ENCODE results near the gene SERTM1. TPM values are rescaled to one million over a fixed set of nuclear protein-coding genes. Genes with fewer than 3 reads are reported as not detected.

Gene SERTM1
- total RNA-seq, 1 experiment from 2014 or later = 1.3 TPM

DNA sequence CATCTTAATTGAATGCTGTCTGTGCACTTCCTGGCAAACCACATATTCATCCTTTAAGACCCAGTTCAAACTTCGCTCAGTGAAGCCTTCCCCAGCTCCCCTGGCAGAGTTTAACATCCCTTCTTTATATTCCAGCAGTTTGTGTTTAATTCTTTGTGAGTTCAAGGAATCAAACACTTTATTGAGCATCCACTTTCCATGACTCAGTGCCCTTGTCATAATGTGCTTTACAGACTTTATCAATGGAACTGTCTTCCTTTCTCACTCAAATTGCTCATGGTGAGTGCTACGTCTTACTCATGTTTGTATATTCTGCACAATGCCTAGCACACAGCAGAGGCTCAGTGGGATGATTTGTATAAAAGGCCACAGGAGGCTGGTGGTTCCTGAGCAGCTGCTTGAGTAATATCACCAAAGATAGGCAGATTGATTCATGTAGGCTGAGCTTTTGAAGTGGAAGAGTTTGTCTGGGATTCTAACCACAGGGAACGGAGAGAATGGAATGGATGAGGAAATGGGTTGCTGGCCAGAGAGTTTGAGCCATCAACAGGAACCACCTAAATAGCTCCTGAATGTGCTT, 44.2 kb downstream of the SERTM1 start:
- ATAC-seq (no peak), DNase-seq (ENCODE audit: low spot score) (no peak)
- TF ChIP-seq OVOL2 (CRISPR knock-in tag; IDR thresholded peaks at IDR 0.05; ENCODE audit: borderline replicate concordance) = no peak
- no peak for TF ChIP-seq JUN (CRISPR knock-in tag; IDR thresholded peaks at IDR 0.05)
- TF ChIP-seq, protein P1, sequence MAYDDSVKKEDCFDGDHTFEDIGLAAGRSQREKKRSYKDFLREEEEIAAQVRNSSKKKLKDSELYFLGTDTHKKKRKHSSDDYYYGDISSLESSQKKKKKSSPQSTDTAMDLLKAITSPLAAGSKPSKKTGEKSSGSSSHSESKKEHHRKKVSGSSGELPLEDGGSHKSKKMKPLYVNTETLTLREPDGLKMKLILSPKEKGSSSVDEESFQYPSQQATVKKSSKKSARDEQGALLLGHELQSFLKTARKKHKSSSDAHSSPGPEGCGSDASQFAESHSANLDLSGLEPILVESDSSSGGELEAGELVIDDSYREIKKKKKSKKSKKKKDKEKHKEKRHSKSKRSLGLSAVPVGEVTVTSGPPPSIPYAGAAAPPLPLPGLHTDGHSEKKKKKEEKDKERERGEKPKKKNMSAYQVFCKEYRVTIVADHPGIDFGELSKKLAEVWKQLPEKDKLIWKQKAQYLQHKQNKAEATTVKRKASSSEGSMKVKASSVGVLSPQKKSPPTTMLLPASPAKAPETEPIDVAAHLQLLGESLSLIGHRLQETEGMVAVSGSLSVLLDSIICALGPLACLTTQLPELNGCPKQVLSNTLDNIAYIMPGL (CRISPR knock-in tag; IDR thresholded peaks at IDR 0.05) = no peak
- TF ChIP-seq, protein P2, sequence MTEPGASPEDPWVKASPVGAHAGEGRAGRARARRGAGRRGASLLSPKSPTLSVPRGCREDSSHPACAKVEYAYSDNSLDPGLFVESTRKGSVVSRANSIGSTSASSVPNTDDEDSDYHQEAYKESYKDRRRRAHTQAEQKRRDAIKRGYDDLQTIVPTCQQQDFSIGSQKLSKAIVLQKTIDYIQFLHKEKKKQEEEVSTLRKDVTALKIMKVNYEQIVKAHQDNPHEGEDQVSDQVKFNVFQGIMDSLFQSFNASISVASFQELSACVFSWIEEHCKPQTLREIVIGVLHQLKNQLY (CRISPR knock-in tag; IDR thresholded peaks at IDR 0.05) = no peak
- no peak for TF ChIP-seq GRHL2 (CRISPR knock-in tag; IDR thresholded peaks at IDR 0.05; ENCODE audit: insufficient replicate concordance, severe bottlenecking)
- TF ChIP-seq, protein P3, sequence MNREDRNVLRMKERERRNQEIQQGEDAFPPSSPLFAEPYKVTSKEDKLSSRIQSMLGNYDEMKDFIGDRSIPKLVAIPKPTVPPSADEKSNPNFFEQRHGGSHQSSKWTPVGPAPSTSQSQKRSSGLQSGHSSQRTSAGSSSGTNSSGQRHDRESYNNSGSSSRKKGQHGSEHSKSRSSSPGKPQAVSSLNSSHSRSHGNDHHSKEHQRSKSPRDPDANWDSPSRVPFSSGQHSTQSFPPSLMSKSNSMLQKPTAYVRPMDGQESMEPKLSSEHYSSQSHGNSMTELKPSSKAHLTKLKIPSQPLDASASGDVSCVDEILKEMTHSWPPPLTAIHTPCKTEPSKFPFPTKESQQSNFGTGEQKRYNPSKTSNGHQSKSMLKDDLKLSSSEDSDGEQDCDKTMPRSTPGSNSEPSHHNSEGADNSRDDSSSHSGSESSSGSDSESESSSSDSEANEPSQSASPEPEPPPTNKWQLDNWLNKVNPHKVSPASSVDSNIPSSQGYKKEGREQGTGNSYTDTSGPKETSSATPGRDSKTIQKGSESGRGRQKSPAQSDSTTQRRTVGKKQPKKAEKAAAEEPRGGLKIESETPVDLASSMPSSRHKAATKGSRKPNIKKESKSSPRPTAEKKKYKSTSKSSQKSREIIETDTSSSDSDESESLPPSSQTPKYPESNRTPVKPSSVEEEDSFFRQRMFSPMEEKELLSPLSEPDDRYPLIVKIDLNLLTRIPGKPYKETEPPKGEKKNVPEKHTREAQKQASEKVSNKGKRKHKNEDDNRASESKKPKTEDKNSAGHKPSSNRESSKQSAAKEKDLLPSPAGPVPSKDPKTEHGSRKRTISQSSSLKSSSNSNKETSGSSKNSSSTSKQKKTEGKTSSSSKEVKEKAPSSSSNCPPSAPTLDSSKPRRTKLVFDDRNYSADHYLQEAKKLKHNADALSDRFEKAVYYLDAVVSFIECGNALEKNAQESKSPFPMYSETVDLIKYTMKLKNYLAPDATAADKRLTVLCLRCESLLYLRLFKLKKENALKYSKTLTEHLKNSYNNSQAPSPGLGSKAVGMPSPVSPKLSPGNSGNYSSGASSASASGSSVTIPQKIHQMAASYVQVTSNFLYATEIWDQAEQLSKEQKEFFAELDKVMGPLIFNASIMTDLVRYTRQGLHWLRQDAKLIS (CRISPR knock-in tag; IDR thresholded peaks at IDR 0.05; ENCODE audit: borderline replicate concordance) = no peak
- TF ChIP-seq, protein P4, sequence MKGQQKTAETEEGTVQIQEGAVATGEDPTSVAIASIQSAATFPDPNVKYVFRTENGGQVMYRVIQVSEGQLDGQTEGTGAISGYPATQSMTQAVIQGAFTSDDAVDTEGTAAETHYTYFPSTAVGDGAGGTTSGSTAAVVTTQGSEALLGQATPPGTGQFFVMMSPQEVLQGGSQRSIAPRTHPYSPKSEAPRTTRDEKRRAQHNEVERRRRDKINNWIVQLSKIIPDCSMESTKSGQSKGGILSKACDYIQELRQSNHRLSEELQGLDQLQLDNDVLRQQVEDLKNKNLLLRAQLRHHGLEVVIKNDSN (CRISPR knock-in tag; IDR thresholded peaks at IDR 0.05) = no peak
- TF ChIP-seq ZNF317 (CRISPR knock-in tag; IDR thresholded peaks at IDR 0.05; ENCODE audit: borderline replicate concordance, low read depth) = no peak
- TF ChIP-seq ZNF423 (CRISPR knock-in tag; IDR thresholded peaks at IDR 0.05) = no peak
- no peak for TF ChIP-seq ZNF232 (CRISPR knock-in tag; IDR thresholded peaks at IDR 0.05)
- TF ChIP-seq TEAD1 (CRISPR knock-in tag; IDR thresholded peaks at IDR 0.05) = no peak
- TF ChIP-seq, protein P5, sequence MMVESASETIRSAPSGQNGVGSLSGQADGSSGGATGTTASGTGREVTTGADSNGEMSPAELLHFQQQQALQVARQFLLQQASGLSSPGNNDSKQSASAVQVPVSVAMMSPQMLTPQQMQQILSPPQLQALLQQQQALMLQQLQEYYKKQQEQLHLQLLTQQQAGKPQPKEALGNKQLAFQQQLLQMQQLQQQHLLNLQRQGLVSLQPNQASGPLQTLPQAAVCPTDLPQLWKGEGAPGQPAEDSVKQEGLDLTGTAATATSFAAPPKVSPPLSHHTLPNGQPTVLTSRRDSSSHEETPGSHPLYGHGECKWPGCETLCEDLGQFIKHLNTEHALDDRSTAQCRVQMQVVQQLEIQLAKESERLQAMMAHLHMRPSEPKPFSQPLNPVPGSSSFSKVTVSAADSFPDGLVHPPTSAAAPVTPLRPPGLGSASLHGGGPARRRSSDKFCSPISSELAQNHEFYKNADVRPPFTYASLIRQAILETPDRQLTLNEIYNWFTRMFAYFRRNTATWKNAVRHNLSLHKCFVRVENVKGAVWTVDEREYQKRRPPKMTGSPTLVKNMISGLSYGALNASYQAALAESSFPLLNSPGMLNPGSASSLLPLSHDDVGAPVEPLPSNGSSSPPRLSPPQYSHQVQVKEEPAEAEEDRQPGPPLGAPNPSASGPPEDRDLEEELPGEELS (CRISPR knock-in tag; IDR thresholded peaks at IDR 0.05) = no peak
- TF ChIP-seq SP1 (CRISPR knock-in tag; conservative IDR thresholded peaks at IDR 0.05) = no peak
- no peak for TF ChIP-seq GTF2I (CRISPR knock-in tag; conservative IDR thresholded peaks at IDR 0.05)
- TF ChIP-seq ATF1 (CRISPR knock-in tag; IDR thresholded peaks at IDR 0.05) = no peak
- TF ChIP-seq MXD4 (CRISPR knock-in tag; IDR thresholded peaks at IDR 0.05; ENCODE audit: borderline replicate concordance) = no peak
- TF ChIP-seq, protein P6, sequence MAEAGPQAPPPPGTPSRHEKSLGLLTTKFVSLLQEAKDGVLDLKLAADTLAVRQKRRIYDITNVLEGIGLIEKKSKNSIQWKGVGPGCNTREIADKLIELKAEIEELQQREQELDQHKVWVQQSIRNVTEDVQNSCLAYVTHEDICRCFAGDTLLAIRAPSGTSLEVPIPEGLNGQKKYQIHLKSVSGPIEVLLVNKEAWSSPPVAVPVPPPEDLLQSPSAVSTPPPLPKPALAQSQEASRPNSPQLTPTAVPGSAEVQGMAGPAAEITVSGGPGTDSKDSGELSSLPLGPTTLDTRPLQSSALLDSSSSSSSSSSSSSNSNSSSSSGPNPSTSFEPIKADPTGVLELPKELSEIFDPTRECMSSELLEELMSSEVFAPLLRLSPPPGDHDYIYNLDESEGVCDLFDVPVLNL (CRISPR knock-in tag; IDR thresholded peaks at IDR 0.05; ENCODE audit: borderline replicate concordance, low read depth) = no peak
- TF ChIP-seq, protein P7, sequence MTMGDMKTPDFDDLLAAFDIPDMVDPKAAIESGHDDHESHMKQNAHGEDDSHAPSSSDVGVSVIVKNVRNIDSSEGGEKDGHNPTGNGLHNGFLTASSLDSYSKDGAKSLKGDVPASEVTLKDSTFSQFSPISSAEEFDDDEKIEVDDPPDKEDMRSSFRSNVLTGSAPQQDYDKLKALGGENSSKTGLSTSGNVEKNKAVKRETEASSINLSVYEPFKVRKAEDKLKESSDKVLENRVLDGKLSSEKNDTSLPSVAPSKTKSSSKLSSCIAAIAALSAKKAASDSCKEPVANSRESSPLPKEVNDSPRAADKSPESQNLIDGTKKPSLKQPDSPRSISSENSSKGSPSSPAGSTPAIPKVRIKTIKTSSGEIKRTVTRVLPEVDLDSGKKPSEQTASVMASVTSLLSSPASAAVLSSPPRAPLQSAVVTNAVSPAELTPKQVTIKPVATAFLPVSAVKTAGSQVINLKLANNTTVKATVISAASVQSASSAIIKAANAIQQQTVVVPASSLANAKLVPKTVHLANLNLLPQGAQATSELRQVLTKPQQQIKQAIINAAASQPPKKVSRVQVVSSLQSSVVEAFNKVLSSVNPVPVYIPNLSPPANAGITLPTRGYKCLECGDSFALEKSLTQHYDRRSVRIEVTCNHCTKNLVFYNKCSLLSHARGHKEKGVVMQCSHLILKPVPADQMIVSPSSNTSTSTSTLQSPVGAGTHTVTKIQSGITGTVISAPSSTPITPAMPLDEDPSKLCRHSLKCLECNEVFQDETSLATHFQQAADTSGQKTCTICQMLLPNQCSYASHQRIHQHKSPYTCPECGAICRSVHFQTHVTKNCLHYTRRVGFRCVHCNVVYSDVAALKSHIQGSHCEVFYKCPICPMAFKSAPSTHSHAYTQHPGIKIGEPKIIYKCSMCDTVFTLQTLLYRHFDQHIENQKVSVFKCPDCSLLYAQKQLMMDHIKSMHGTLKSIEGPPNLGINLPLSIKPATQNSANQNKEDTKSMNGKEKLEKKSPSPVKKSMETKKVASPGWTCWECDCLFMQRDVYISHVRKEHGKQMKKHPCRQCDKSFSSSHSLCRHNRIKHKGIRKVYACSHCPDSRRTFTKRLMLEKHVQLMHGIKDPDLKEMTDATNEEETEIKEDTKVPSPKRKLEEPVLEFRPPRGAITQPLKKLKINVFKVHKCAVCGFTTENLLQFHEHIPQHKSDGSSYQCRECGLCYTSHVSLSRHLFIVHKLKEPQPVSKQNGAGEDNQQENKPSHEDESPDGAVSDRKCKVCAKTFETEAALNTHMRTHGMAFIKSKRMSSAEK (CRISPR knock-in tag; IDR thresholded peaks at IDR 0.05; ENCODE audit: borderline replicate concordance) = no peak
- TF ChIP-seq FOXK1 (CRISPR knock-in tag; IDR thresholded peaks at IDR 0.05) = no peak
- H3K9me3 Mint-ChIP-seq = no peaks in the 10 kb centered on the region
- no peak overlapping the region for H3K4me3 Mint-ChIP-seq
- no peaks in the 10 kb centered on the region; the same call in 1 of the 2 replicates for H3K27me3 Mint-ChIP-seq (ENCODE audit: low read depth)
- H3K27ac Mint-ChIP-seq = no peak overlapping the region
- POLR2A ChIA-PET = no interaction called here
- CTCF ChIA-PET = interaction anchor here (0.7 kb wide), 1 partner anchor 18 kb away, joined by 3 read pairs; no protein-coding TSS in a partner anchor
- peaks cover 22% of the 10 kb centered on the region for H3K4me1 Mint-ChIP-seq
- H3K36me3 Mint-ChIP-seq = no peaks in the 10 kb centered on the region

Measured in WTC11 (cell line).